Activated CD4-positive, alpha-beta T cell treated with anti-CD3 and anti-CD28 coated beads, Interleukin-2, Interleukin-4, amounts not matched to agents 100 ng/mL and 50 ng/mL, durations not matched to agents 16 hours and 8 hours (primary cell): ENCODE data around the gene KCNK6.

Experiments
- DNase-seq: peaks from one replicate; pipeline ENCODE4 v3.0.0-alpha.2; 2020; ENCODE audit warnings: low spot score

Gene KCNK6

GRCh38 chr19:38319421-38320258 lies at the start of gene KCNK6:
Gene KCNK6 (plus strand): TSS chr19:38319845. CDS start chr19:38319951, 106 bp downstream.
- peak; percentile 50 for DNase-seq

DNA sequence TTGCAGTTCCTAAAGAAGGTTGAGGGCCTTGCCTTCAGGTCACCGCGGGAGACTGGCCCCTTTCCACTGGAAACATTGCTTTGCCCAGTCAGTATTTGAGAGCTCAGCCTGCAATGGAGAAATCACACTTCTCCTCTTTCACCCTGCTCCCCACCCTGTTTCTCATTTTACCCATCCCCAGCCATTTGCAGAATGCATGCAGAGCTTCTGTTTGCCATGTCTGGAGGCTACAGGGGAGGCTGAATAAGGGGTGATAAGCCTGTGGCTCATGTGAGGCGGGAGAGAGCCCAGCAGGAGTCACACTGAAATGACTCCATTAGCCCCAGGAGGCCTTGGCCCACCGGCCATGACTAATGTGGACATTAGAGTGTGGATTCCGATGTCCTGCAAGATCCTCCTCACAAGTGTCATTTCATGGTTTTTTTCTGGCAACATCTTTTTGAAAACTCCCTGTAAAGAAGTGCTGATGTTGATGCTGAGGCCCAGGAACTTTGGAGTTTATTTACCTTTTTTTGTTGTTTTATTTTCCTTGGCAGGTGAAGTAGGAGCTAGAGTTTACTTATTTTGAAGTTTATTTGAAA lies 49.0 kb upstream of the KCNK6 start:
- DNase-seq: no peak

DNA sequence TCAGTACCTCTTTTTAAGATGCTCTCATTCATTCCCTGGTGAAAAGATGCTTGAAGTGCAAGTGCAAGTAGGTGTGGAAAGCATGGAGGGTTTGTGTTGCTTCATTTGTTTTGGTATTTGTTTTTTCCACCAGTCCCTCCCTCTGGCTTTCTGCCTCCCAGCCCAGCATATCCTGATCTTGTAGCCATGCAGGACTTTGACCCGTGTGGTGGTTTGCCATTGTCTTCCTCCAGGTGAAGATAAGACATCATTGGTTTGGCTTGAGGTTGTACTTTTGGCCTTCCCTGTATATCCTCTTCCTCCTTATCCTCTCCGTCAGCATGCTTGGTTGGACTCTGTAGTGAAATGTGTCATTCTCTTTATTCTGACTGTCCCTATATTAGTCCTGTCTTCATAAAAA lies 46.1 kb upstream of the KCNK6 start:
- no peak for DNase-seq

- DNase-seq: no peak
Measured at GRCh38 chr19:38274739-38275138, 44.9 kb upstream of the KCNK6 start.

DNA sequence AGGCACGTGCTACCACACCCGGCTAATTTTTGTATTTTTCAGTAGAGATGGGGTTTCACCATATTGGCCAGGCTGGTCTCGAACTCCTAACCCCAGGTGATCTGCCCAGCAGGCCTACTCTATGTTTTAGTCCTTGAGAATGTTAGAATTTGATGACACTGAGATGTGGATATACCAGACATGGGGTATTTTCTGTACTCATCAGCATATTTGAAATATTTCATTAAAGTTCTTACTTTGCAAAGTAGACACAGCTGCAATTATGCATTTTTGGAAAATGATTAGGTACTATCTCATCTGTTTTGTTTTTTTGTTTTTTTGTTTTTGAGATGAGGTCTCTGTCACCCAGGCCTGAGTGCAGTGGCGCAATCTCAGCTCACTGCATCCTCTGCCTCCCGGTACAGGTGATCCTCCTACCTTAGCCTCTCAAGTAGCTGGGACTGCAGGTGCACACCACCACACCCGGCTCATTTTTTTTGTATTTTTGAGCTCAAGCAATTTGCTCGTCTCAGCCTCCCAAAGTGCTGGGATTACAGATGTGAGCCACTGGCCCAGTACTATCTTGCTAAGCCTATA lies 42.6 kb upstream of the KCNK6 start:
- no peak for DNase-seq

DNA sequence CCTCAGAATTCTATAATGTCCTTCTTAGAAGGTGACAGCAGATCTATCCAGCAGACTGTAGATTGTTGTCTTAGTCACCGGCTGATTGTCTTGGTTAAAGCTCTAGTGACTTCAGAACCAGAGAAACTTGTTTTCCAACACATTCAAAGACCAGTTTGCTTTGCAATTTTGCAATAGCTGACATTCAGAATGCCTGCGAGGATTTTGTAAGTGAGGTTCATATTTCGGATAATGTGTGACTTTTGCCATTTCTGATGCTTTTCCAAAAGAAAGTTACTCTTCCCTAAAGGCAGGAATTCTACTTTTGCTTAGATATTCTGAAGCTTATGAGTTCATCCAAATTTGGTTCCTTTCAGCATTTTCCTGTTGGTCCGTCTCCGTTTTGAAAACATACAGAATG lies 42.1 kb upstream of the KCNK6 start:
- no peak for DNase-seq

- no peak for DNase-seq
Measured at GRCh38 chr19:38277969-38278680, 41.5 kb upstream of the KCNK6 start.

GRCh38 chr19:38278751-38279150 lies 40.9 kb upstream of the KCNK6 start:
- no peak for DNase-seq

DNA sequence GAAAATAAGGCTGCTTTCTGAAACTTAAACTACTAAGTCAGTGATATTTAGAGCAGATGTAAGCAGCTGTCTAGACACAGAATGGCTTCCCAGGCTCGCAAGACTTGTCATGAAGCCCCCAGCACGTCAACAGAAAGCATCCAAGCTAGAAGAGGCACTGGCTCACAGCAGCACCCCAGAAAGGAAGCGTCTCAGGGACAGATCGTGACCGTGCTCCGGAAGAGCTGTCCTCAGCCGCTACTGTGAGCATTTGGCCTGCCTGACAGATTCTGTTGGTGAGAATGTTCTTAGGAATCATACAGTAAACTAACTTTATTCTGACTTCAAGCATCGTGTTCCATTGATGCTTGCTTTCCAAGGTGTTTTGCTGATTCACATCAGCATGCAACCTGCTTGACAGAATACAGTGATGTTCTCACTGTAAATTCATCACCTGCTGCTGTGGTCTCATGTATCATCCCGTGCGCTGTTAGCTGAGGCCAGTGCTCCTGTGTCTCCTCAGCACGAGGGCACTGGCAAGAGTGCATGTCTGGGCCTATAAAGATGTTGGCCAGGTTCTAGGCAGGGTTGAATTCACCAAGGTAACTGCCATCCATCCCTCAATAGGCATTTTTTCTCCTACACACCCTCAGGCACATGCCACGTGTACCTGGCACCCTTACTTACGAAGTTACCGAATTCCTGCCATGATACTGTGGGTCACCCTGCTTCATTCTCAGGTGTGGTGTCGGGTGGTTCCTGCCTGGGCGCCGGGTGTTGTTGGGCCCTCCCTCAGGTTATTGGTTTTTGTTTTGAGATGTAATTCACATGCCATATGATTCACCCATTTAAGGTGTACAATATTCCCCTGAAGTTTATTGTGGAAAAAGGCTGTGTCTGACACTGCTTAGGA lies 39.4 kb upstream of the KCNK6 start:
- no peak for DNase-seq

GRCh38 chr19:38281811-38282566 lies 37.7 kb upstream of the KCNK6 start:
- DNase-seq: no peak

DNA sequence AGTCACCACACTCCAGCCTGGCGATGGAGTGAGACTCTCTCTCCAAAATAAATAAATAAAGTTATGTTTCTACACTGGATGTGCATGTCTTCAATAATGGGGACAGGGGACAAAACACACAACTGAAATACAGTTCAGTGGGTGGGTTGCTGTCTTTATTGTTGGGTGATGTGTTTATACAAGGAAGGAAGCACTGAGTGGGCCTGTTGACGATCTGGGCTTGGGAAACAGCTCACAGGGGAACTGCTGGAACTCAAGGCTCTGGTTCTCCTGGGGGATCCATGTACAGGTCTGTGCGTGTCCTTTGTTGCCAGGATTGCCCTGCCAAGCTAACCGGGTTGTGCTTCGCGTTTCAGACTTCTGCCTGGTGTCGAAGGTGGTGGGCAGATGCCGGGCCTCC lies 36.4 kb upstream of the KCNK6 start:
- no peak for DNase-seq

DNA sequence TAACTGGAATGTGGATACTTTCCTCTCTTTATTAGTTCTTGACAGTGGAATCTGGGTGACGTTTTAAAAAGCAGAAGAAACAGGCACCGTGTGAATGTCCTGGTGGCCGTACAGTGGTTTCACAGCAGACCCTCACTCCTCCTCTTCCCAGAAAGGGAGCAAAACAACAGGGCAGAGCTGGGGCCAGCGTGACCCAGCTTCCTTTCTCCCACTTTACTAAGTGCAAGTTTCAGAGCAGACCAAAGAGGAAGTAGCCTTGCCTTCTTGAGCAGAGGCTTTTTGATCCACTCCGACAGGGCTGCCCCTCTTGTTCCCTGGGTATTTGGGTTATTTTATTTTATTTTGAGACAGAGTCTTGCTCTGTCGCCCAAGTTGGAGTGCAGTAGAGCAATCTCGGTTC lies 35.2 kb upstream of the KCNK6 start:
- no peak for DNase-seq

- no peak for DNase-seq
Measured at GRCh38 chr19:38285567-38285966, 34.1 kb upstream of the KCNK6 start.

DNA sequence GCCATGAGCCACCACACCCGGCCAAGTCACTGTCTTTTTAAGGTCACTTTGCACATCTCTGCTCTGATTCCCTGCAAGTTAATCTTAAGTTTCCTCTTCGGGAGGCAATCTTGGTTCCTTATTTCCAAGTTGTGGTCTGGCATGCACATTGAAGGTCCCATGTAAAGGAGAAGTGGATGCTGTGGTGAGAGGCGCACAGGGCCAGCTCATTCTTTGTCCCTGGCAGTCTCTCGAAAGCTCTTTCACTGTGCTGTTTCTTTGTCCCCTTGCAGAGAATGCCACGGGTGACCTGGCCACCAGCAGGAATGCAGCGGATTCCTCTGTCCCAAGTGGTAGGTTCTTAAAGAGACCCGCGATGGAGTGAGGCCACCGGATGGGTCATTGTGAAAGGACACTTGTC lies 32.0 kb upstream of the KCNK6 start:
- DNase-seq: no peak

DNA sequence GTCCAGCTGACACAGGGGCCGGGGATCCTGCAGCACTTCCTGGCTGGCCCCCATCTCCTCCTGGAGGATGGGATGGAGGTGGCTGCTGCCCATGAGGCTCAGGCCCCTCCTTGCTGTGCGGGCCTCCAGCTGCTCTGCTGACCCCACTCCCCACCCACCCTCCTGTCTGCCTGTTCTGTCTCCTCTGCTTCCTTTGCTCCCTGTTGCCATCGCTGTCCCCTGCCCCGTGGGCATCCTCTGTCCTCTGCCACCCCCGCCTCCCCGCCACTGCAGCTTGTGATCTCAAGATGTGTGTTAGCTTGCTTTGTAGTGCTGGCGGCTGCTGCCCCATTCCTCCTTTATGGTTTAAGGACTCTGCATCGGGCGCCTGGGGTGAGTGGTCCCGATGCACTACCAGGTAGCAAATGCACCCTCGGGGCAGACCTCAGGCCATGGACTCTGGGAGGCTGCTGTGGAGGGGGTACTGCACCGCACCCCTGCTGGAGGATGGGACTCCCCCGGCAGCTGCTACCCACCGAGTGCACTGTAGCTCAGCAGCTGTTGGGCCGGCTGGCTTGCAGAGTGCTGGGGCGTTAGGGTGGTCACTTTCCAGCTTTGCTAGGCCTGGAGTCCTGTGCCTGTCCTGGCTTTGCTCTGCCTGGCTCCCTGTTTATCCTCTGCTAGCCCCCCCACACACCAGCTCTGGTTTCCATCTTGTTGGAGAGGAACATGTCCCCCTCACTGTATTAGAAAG lies 31.4 kb upstream of the KCNK6 start:
- no peak for DNase-seq

DNA sequence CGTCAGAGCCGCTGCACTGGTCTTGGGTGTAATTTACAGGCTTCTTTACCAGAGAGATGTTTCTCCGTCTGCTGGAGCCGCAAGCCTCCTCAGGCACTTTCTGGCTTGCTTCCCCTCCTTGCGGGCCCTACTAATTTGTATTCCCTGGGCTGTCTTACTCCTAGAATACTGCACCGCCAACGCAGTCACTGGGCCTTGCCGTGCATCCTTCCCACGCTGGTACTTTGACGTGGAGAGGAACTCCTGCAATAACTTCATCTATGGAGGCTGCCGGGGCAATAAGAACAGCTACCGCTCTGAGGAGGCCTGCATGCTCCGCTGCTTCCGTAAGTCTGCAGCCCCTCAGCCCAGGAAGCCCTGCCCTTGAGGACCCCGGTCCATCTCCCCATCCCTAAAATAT lies 29.7 kb upstream of the KCNK6 start:
- no peak for DNase-seq

DNA sequence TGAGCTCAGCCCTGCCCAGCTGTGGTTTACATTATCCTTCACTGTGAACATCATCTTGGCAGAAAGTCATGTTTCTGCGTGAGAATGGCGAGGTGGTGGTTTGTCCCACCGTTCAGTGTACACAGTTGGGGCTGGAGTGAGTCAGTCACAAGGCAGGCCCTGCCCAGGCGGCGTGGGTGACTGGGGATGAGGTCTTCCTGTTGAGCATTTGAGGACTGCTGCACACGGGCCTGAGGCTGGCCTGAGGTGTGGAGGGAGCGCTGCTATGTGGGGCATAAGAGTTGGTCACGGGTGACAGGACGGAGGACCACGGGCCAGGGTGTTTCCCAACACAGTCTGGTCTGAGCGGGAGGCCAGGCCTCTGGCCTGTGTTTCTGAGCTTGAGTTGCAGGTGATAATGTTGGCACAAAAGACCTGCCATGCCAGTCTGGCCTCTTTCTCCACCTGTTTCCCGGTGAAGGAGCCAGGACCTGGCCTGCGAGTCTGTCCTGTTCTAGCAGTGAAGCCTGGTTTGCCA lies 29.0 kb upstream of the KCNK6 start:
- DNase-seq: no peak

- no peak for DNase-seq
Measured at GRCh38 chr19:38291855-38292254, 27.8 kb upstream of the KCNK6 start.

GRCh38 chr19:38293281-38293680 lies 26.4 kb upstream of the KCNK6 start:
- DNase-seq: no peak

GRCh38 chr19:38294090-38294489 lies 25.6 kb upstream of the KCNK6 start:
- DNase-seq: no peak
